GM08714 (cell line): ENCODE results near the gene HDAC4.
"Not testable (repeated sequence)": the region's sequence is repeated elsewhere in the genome, so short reads cannot be mapped to it uniquely, and the experiment has no call there.

Source experiments
- H3K4me3 ChIP-seq: fragments of 200-500 bp; sonication (Bioruptor generic); 2 replicates; pipeline ENCODE4 v1.5.1; 2014; ENCODE audit warnings: mild to moderate bottlenecking, low read length, inconsistent platforms
- ZNF274 ChIP-seq: IDR thresholded peaks from 2 replicates; pipeline ENCODE4 v1.6.1; 2012; ENCODE audit warnings: mild to moderate bottlenecking, low read depth, low read length

HDAC4 gene

GRCh38 chr2:239400596-239401066 lies at the start of gene HDAC4:
HDAC4 (minus strand) TSS chr2:239401020; CDS start chr2:239352699, 48,321 bp downstream.
- TF ChIP-seq ZNF274, result no peak
- H3K4me3 ChIP-seq, result peak within 1 kb of the TSS; percentile 79

- not testable (repeated sequence) for H3K4me3 ChIP-seq
These were observed 48.6 kb upstream of the HDAC4 start for GRCh38 chr2:239449468-239449867.

- TF ChIP-seq ZNF274, result no peak
- no peak overlapping the region for H3K4me3 ChIP-seq
These were observed 45.1 kb upstream of the HDAC4 start for GRCh38 chr2:239445771-239446524.

GRCh38 chr2:239444626-239445577 lies 44.1 kb upstream of the HDAC4 start:
- TF ChIP-seq ZNF274, result no peak
- no peak overlapping the region for H3K4me3 ChIP-seq

GRCh38 chr2:239443666-239444567 lies 43.1 kb upstream of the HDAC4 start:
- H3K4me3 ChIP-seq, result no peak overlapping the region
- no peak for TF ChIP-seq ZNF274

GRCh38 chr2:239443102-239443620 lies 42.3 kb upstream of the HDAC4 start:
- TF ChIP-seq ZNF274, result no peak

GRCh38 chr2:239442192-239442591 lies 41.4 kb upstream of the HDAC4 start:
- no peak for TF ChIP-seq ZNF274

More at GRCh38 chr2:239443102-239443620, 42.3 kb upstream of the HDAC4 start:
- no peak overlapping the region for H3K4me3 ChIP-seq

GRCh38 chr2:239441261-239442078 lies 40.6 kb upstream of the HDAC4 start:
- no peak overlapping the region for H3K4me3 ChIP-seq
- no peak for TF ChIP-seq ZNF274

More at GRCh38 chr2:239442192-239442591, 41.4 kb upstream of the HDAC4 start:
- H3K4me3 ChIP-seq, result no peak overlapping the region

GRCh38 chr2:239440511-239440959 lies 39.7 kb upstream of the HDAC4 start:
- TF ChIP-seq ZNF274, result no peak
- no peak overlapping the region for H3K4me3 ChIP-seq

- no peak for TF ChIP-seq ZNF274
- H3K4me3 ChIP-seq, result no peak overlapping the region
These were observed 39.0 kb upstream of the HDAC4 start for GRCh38 chr2:239439754-239440315.

- no peak overlapping the region for H3K4me3 ChIP-seq
- TF ChIP-seq ZNF274, result no peak
These were observed 38.4 kb upstream of the HDAC4 start for GRCh38 chr2:239438995-239439753.

GRCh38 chr2:239438368-239438767 lies 37.5 kb upstream of the HDAC4 start:
- no peak for TF ChIP-seq ZNF274
- H3K4me3 ChIP-seq, result no peak overlapping the region
